IMR-90 (cell line): ENCODE measurements around the gene MED26. TPM values are rescaled to one million over a fixed set of nuclear protein-coding genes. Genes with fewer than 3 reads are reported as not detected.
A peak's percentile ranks its signal among the peaks of the same experiment; 100 is the strongest.

Experiments used
- ATAC-seq: fragments of 200-7000 bp; cut with Tn5 transposase; 2 replicates; pipeline ENCODE4 v1.9.1; 2020; ENCODE audit warnings: low read depth, mild to moderate bottlenecking, moderate library complexity
- BruUV-seq: library from RNA; stranded (reverse); fragments of 400-500 nt; replicated peaks from 2 replicates; lab custom pipeline; 2021; lab: Mats Ljungman, UMichigan
- CTCF ChIA-PET: fragments of 300-600 bp; formaldehyde crosslinking; extraction: SDS; loops from one replicate; lab custom pipeline; 2021; ENCODE audit warnings: antibody characterized with exemption; lab: Yijun Ruan, JAX
- POLR2A ChIA-PET: fragments of 300-600 bp; sonication (Branson Sonifier 250); formaldehyde crosslinking; loops from one replicate; lab custom pipeline; 2022; ENCODE audit warnings: antibody characterized with exemption; ENCODE audit not compliant: unreplicated experiment; lab: Charles Lee
- DNase-seq: peaks from one replicate; pipeline ENCODE4 v3.0.0; 2013
- H2AFZ ChIP-seq: replicated peaks from 2 replicates; pipeline ENCODE3; 2013; ENCODE audit warnings: low read length, mild to moderate bottlenecking; ENCODE audit not compliant: poor library complexity
- H2AK5ac ChIP-seq: 2 replicates; pipeline ENCODE4 v1.6.1; 2013; ENCODE audit warnings: low read depth, low read length, inconsistent platforms
- H2AK9ac ChIP-seq: replicated peaks from 2 replicates; pipeline ENCODE3; 2013; ENCODE audit warnings: mild to moderate bottlenecking, low read depth, low read length, moderate library complexity; ENCODE audit not compliant: poor library complexity
- H2BK120ac ChIP-seq: 2 replicates; pipeline ENCODE4 v1.6.1; 2013; ENCODE audit warnings: low read depth, low read length, inconsistent platforms
- H2BK15ac ChIP-seq: 3 replicates; pipeline ENCODE4 v1.6.1; 2013; ENCODE audit warnings: low read depth, low read length, inconsistent platforms
- H2BK20ac ChIP-seq: 2 replicates; pipeline ENCODE4 v1.6.1; 2013; ENCODE audit warnings: low read depth, mild to moderate bottlenecking, inconsistent platforms, low read length, moderate library complexity
- H2BK5ac ChIP-seq: 2 replicates; pipeline ENCODE4 v1.6.1; 2013; ENCODE audit warnings: mild to moderate bottlenecking, low read depth, low read length, inconsistent platforms; ENCODE audit not compliant: poor library complexity, severe bottlenecking
- H3K14ac ChIP-seq: replicated peaks from 2 replicates; pipeline ENCODE4 v1.6.1; 2013; ENCODE audit warnings: low read depth, low read length, inconsistent platforms
- H3K18ac ChIP-seq: 2 replicates; pipeline ENCODE4 v1.6.1; 2013; ENCODE audit warnings: low read depth, low read length, control low read depth
- H3K23ac ChIP-seq: 2 replicates; pipeline ENCODE4 v1.6.1; 2013; ENCODE audit warnings: low read depth, low read length, inconsistent platforms
- H3K27ac ChIP-seq: 2 replicates; pipeline ENCODE4 v1.5.1; 2013; ENCODE audit warnings: mild to moderate bottlenecking, control low read depth, low read length; ENCODE audit not compliant: insufficient read depth
- H3K27me3 ChIP-seq: 2 replicates; pipeline ENCODE4 v1.6.1; 2013; ENCODE audit warnings: low read length; ENCODE audit not compliant: control insufficient read depth, insufficient read depth
- H3K36me3 ChIP-seq: 2 replicates; pipeline ENCODE4 v1.6.1; 2013; ENCODE audit warnings: low read length, mixed read lengths; ENCODE audit not compliant: control insufficient read depth, insufficient read depth
- H3K4ac ChIP-seq: 2 replicates; pipeline ENCODE4 v1.6.1; 2013; ENCODE audit warnings: low read depth, low read length, inconsistent platforms
- H3K4me1 ChIP-seq: 2 replicates; pipeline ENCODE4 v1.6.1; 2013; ENCODE audit warnings: low read length, mixed read lengths; ENCODE audit not compliant: control insufficient read depth, insufficient read depth
- H3K4me2 ChIP-seq: 2 replicates; pipeline ENCODE4 v1.6.1; 2013; ENCODE audit warnings: low read depth, mild to moderate bottlenecking, control low read depth, low read length, moderate library complexity
- H3K4me3 ChIP-seq: 2 replicates; pipeline ENCODE4 v1.5.1; 2013; ENCODE audit warnings: low read depth, mild to moderate bottlenecking, control low read depth, low read length, moderate library complexity; ENCODE audit not compliant: insufficient read depth
- H3K56ac ChIP-seq: 2 replicates; pipeline ENCODE4 v1.6.1; 2013; ENCODE audit warnings: low read length, inconsistent platforms; ENCODE audit not compliant: insufficient read depth; ENCODE audit errors: extremely low read depth
- H3K79me1 ChIP-seq, 2 experiments: 2 replicates each; pipeline ENCODE4 v1.6.1; 2013; ENCODE audit warnings: low read length in 2 of 2, inconsistent platforms in 1 of 2, low read depth in 1 of 2
- H3K9ac ChIP-seq: 2 replicates; pipeline ENCODE4 v1.6.1; 2013; ENCODE audit warnings: low read depth, low read length, control low read depth
- H3K9me1 ChIP-seq: 2 replicates; pipeline ENCODE4 v1.6.1; 2013; ENCODE audit warnings: low read length, inconsistent platforms; ENCODE audit not compliant: insufficient read depth
- H3K9me3 ChIP-seq: 2 replicates; pipeline ENCODE4 v1.6.1; 2013; ENCODE audit warnings: low read length; ENCODE audit not compliant: control insufficient read depth, insufficient read depth
- H4K20me1 ChIP-seq: 2 replicates; pipeline ENCODE4 v1.6.1; 2013; ENCODE audit warnings: low read length, inconsistent platforms; ENCODE audit not compliant: insufficient read depth
- H4K5ac ChIP-seq: 2 replicates; pipeline ENCODE4 v1.6.1; 2013; ENCODE audit warnings: mild to moderate bottlenecking, low read depth, low read length, control low read depth
- H4K8ac ChIP-seq, 2 experiments: 2 replicates each; pipeline ENCODE4 v1.6.1; 2013; ENCODE audit warnings: low read depth in 2 of 2, low read length in 2 of 2, control low read depth in 1 of 2, inconsistent platforms in 1 of 2
- H4K91ac ChIP-seq: 2 replicates; pipeline ENCODE4 v1.6.1; 2013; ENCODE audit warnings: low read depth, low read length, inconsistent platforms; ENCODE audit not compliant: insufficient read depth
- BHLHE40 ChIP-seq: fragments of 150-350 bp; IDR thresholded peaks from 2 replicates; pipeline ENCODE4 v1.6.1; 2016; ENCODE audit warnings: mild to moderate bottlenecking, low read depth, low read length
- CEBPB ChIP-seq: IDR thresholded peaks from 2 replicates; pipeline ENCODE4 v1.6.1; 2012; ENCODE audit warnings: low read depth, low read length, improper control_type of control experiment
- CHD1 ChIP-seq: IDR thresholded peaks from 2 replicates; pipeline ENCODE4 v1.6.1; 2012; ENCODE audit warnings: low read depth, low read length, improper control_type of control experiment
- CTCF ChIP-seq: conservative IDR thresholded peaks from 2 replicates; pipeline ENCODE4 v1.5.1; 2012; ENCODE audit warnings: mild to moderate bottlenecking, low read depth, low read length, improper control_type of control experiment
- ELK1 ChIP-seq: fragments of 150-350 bp; IDR thresholded peaks from 2 replicates; pipeline ENCODE4 v1.6.1; 2016; ENCODE audit warnings: low read depth, mild to moderate bottlenecking, low read length, moderate library complexity, borderline replicate concordance
- FOS ChIP-seq: fragments of 150-350 bp; IDR thresholded peaks from 2 replicates; pipeline ENCODE4 v1.6.1; 2016; ENCODE audit warnings: low read depth, low read length
- MXI1 ChIP-seq: IDR thresholded peaks from 2 replicates; pipeline ENCODE4 v1.6.1; 2012; ENCODE audit warnings: low read depth, mild to moderate bottlenecking, low read length, moderate library complexity, borderline replicate concordance
- NFE2L2 ChIP-seq: fragments of 150-350 bp; IDR thresholded peaks from 2 replicates; pipeline ENCODE4 v1.6.1; 2016; ENCODE audit warnings: low read depth, mild to moderate bottlenecking, low read length
- POLR2A ChIP-seq: IDR thresholded peaks from 2 replicates; pipeline ENCODE4 v1.6.1; 2012; ENCODE audit warnings: mild to moderate bottlenecking, low read depth, low read length
- RAD21 ChIP-seq: IDR thresholded peaks from 2 replicates; pipeline ENCODE4 v1.6.1; 2012; ENCODE audit warnings: low read length, improper control_type of control experiment
- RFX5 ChIP-seq: IDR thresholded peaks from 2 replicates; pipeline ENCODE4 v1.8.0; 2012; ENCODE audit warnings: low read depth, mild to moderate bottlenecking, low read length, moderate library complexity
- SMC3 ChIP-seq: fragments of 150-350 bp; IDR thresholded peaks from 2 replicates; pipeline ENCODE4 v1.6.1; 2016; ENCODE audit warnings: low read depth, mild to moderate bottlenecking, antibody characterized with exemption, low read length, moderate library complexity
- USF2 ChIP-seq: fragments of 150-350 bp; IDR thresholded peaks from 2 replicates; pipeline ENCODE4 v1.6.1; 2017; ENCODE audit warnings: mild to moderate bottlenecking, antibody characterized with exemption, low read length, low read depth
- WGBS, 2 experiments: methylation state at CpG; one replicate each; pipeline versions ENCODE4 v1.1.5 to v1.1.7; 2013; ENCODE audit warnings: missing lambda C conversion rate in 2 of 2; ENCODE audit not compliant: insufficient read length in 1 of 2; ENCODE audit errors: extremely low coverage in 2 of 2; 5-methylcytosine and 5-hydroxymethylcytosine counted together
- dilution Hi-C: fragments of 300-500 bp; cut with HindIII; formaldehyde crosslinking; loops from one replicate; pipeline ENCODE4 v1.14.3; 2018; ENCODE audit warnings: low sequenced_read_pairs; ENCODE audit not compliant: unreplicated experiment
- in situ Hi-C: fragments of 300-500 bp; cut with MboI; formaldehyde crosslinking; loops from 3 replicates; pipeline ENCODE4 v1.14.3; 2019; ENCODE audit warnings: low sequenced_read_pairs, inconsistent platforms, mixed read lengths
- intact Hi-C: fragments of 100-400 bp; cut with micrococcal nuclease; formaldehyde crosslinking; loops from 2 replicates; pipeline ENCODE4 v1.10.0; 2022
- polyA plus RNA-seq, 3 experiments: library from polyadenylated mRNA; depleted of rRNA; stranded (reverse); fragments of >200 nt; gene quantifications; 2 replicates each; pipeline ENCODE4 v1.2.3, GENCODE V29; 2012; ENCODE audit warnings: low replicate concordance in 1 of 3
- total RNA-seq: library from RNA; depleted of rRNA; stranded (reverse); fragments of >200 nt; gene quantifications from 2 replicates; pipeline ENCODE4 v1.2.3, GENCODE V29; 2012

Gene MED26
- total and polyA plus RNA-seq, 2 of the 4 experiments (the other 2 are of a cell fraction) = 2.0 to 4.0 TPM

- Histone ChIP-seq H4K91ac (peak within 1 kb of the TSS; percentile 72), H2BK20ac (no peak within 1 kb of the TSS), H3K18ac (no peak within 1 kb of the TSS), H2BK120ac (peak within 1 kb of the TSS; percentile 18; the same call in 1 of the 2 replicates), H3K14ac (peak within 1 kb of the TSS; percentile 80), H3K9me3 (no peaks in the 10 kb centered on the region), H2BK5ac (peak within 1 kb of the TSS; percentile 59), H3K4me3 (peak within 1 kb of the TSS; percentile 78), H4K8ac (peak within 1 kb of the TSS; percentile 70 to 94), H3K4ac (peak within 1 kb of the TSS; percentile 91), H3K27me3 (no peaks in the 10 kb centered on the region), H3K9ac (peak within 1 kb of the TSS; percentile 65), H3K36me3 (peaks cover 29% of the 10 kb centered on the region), H2AK5ac (peak within 1 kb of the TSS; percentile 94), H3K27ac (peak within 1 kb of the TSS; percentile 55), H2AFZ (peak within 1 kb of the TSS; percentile 98), H3K4me1 (peaks cover 13% of the 10 kb centered on the region), H3K23ac (peak within 1 kb of the TSS; percentile 92), H3K79me1 (peaks cover 35 to 86% of the 10 kb centered on the region in 2 experiments), H4K20me1 (peaks cover 43% of the 10 kb centered on the region), H3K9me1 (peaks cover 23% of the 10 kb centered on the region), H3K4me2 (peak within 1 kb of the TSS; percentile 94), H2BK15ac (no peak within 1 kb of the TSS), H4K5ac (peak within 1 kb of the TSS; percentile 27), H3K56ac (peak within 1 kb of the TSS; percentile 51), H2AK9ac (peak within 1 kb of the TSS; percentile 100)
- peak; percentile 93 for ATAC-seq
- in situ Hi-C loops (no loop called here), intact Hi-C loops (loop anchor here (5.0 kb wide), 1 partner anchor 55 kb away; the partner anchor contains the start of gene MED26), dilution Hi-C loops (no loop called here)
- ChIA-PET POLR2A (no interaction called here), CTCF (no interaction called here)
- 0% methylated on average over 54 of the region's 83 CpGs; no CpG with 5 or more reads in 1 of the 2 experiments for WGBS, 2 experiments
- DNase-seq = peak; percentile 94
- TSS peak; percentile 77 for BruUV-seq
- TF ChIP-seq SMC3 (no peak), ELK1 (peak; percentile 54; the same call in 1 of the 2 replicates), MXI1 (0 out of 2 replicates have a peak, but pooled peaks have one; percentile 49), CTCF (no peak), RFX5 (no peak), RAD21 (0 out of 2 replicates have a peak, but pooled peaks have one; percentile 2), POLR2A (peak; percentile 88), NFE2L2 (no peak), CHD1 (no peak), BHLHE40 (no peak), USF2 (no peak; the same call in 1 of the 2 replicates), FOS (no peak; the same call in 1 of the 2 replicates), CEBPB (no peak)
Measured at GRCh38 chr19:16572332-16573211, 55.4 kb downstream of the MED26 start, which contains the start of gene SLC35E1. SLC35E1 (minus strand) TSS chr19:16572415; CDS start chr19:16572364, 51 bp downstream.
